ENCODE data around the gene DBI. TPM values are rescaled to one million over a fixed set of nuclear protein-coding genes. Genes with fewer than 3 reads are reported as not detected.
A peak's percentile ranks its signal among the peaks of the same experiment; 100 is the strongest.

DBI gene
- 10 to 100 TPM; 41.8 to 72.3 (median 59.3) TPM for total RNA-seq

DNA sequence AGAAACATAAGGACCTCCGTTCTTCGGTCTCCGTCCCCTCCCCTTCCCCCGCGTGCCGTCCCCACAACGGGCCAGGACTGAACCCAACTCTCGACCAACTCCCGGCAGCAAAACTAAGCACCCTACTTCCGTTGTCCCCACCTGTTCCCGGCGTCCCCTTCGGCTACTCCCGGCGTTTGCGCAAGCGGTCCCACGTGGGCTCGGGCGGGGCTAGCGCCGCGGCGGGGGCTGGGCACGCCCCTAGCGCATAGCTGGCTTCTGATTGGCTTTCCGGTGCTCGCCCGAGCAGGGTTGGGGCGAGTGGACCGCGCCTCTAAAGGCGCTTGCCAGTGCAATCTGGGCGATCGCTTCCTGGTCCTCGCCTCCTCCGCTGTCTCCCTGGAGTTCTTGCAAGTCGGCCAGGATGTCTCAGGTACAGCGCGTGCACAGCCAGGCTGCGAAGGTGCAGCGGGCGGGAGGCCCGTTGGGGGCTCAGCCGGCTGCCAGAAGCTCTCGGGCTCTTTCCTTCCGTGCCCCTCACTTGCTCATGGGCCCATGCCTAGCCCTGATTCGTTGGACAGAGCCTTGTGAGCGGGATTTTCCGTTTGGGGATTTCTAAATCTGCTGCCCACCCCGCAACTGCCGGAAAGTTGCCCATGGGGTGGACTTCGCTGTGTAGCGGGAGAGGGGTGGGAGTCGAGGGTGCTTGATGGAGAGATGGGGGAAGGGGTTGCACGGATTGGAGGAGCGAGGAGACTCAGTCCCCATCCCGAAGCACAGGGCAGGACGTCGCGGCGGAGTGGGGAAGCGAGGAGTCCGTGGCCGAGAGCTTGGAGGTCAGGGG, at the start of gene DBI, which contains the start of gene C2orf76:
DBI (plus strand) TSS at position 329 of the 823 bp plus-strand sequence; CDS start at position 404, 75 bp downstream.
C2orf76 (minus strand) TSS at position 186 of the 823 bp plus-strand sequence. CDS start 26,875 bp downstream, outside the sequence.
- intact Hi-C loops (cut with DNase I), result no loop called here
- Histone ChIP-seq H3K27ac (replicated peaks in 1 of 4) (peak within 1 kb of the TSS; percentile 85 to 89 (median 88)), H3K4me3 (peak within 1 kb of the TSS; percentile 71 to 83 (median 78)), H3K27me3 (no peaks in the 10 kb centered on the region), H3K36me3 (peaks cover 21 to 38% (median 36%) of the 10 kb centered on the region in 4 donors), H3K4me1 (peaks cover 32 to 38% (median 34%) of the 10 kb centered on the region in 4 donors), H3K9me3 (no peaks in the 10 kb centered on the region)
- WGBS, result 2% methylated on average over 26 of the region's 65 CpGs
- peak; percentile 95 to 98 for TF ChIP-seq POLR2AphosphoS5 (IDR thresholded peaks at IDR 0.05)
- TF ChIP-seq POLR2A (IDR thresholded peaks at IDR 0.05; ENCODE audit: low read depth), result peak; percentile 37
- TF ChIP-seq, protein P1, sequence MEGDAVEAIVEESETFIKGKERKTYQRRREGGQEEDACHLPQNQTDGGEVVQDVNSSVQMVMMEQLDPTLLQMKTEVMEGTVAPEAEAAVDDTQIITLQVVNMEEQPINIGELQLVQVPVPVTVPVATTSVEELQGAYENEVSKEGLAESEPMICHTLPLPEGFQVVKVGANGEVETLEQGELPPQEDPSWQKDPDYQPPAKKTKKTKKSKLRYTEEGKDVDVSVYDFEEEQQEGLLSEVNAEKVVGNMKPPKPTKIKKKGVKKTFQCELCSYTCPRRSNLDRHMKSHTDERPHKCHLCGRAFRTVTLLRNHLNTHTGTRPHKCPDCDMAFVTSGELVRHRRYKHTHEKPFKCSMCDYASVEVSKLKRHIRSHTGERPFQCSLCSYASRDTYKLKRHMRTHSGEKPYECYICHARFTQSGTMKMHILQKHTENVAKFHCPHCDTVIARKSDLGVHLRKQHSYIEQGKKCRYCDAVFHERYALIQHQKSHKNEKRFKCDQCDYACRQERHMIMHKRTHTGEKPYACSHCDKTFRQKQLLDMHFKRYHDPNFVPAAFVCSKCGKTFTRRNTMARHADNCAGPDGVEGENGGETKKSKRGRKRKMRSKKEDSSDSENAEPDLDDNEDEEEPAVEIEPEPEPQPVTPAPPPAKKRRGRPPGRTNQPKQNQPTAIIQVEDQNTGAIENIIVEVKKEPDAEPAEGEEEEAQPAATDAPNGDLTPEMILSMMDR (IDR thresholded peaks at IDR 0.05), result peak in 1 of 3 experiments; percentile 34
- TF ChIP-seq EP300 (IDR thresholded peaks at IDR 0.05), result no peak
- peak; percentile 98 for DNase-seq (ENCODE audit: extremely low spot score)

DNA sequence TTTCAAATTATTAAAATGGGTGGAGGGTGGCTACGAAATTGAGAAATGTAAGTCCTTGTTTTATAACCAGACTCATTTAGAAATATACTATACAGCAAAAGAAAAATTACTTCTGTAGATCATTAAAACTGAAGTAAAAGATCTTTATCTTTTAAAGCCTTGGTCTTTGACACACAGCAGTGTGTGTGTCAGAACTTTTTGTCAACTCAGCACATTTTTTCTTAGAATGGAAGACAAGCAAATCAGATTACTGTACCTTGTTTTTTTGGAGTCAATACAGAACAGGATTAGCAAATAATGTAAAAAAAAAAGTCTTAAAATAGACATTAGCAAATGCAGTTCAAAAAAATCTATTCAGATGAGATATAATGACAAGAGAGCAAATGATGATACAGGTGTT, 49.2 kb upstream of the DBI start:
- Histone ChIP-seq H3K27me3 (no peaks in the 10 kb centered on the region), H3K4me1 (peaks cover 0 to 16% (median 0%) of the 10 kb centered on the region in 4 donors), H3K27ac (replicated peaks in 1 of 4) (no peak overlapping the region), H3K9me3 (no peaks in the 10 kb centered on the region), H3K36me3 (no peaks in the 10 kb centered on the region), H3K4me3 (no peak overlapping the region)
- DNase-seq (ENCODE audit: extremely low spot score), result no peak
- TF ChIP-seq, protein P1 (IDR thresholded peaks at IDR 0.05), result no peak
- TF ChIP-seq EP300 (IDR thresholded peaks at IDR 0.05) (no peak), POLR2A (IDR thresholded peaks at IDR 0.05; ENCODE audit: low read depth) (no peak), POLR2AphosphoS5 (IDR thresholded peaks at IDR 0.05) (no peak)
- intact Hi-C loops (cut with DNase I), result no loop called here
- WGBS, result 98% methylated on average over 1 of the region's 1 CpG

DNA sequence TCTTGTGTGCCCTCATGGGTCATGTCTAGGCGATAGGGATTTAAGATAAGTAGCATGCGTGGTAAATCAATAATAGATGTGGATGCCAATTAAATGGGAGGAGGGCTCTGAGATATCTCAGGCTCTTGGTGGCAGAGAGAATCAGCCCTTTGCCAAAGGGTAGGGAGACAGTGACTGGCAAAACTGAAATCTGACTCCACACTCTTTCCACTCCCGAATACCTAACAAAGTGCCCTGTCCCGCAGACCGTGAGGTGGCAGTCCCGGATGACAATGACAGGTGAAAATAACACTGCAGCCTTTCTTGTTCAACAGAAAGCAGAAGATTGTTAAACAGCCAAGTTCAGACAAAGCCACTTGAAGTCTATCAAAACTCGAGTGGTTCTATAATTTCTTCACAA, 47.2 kb upstream of the DBI start:
- no peak overlapping the region for H3K4me3 ChIP-seq
- H3K27ac ChIP-seq (replicated peaks in 1 of 4), result no peak overlapping the region
- intact Hi-C loops (cut with DNase I), result no loop called here
- TF ChIP-seq, protein P1 (IDR thresholded peaks at IDR 0.05), result no peak
- TF ChIP-seq POLR2AphosphoS5 (IDR thresholded peaks at IDR 0.05) (no peak), EP300 (IDR thresholded peaks at IDR 0.05) (no peak), POLR2A (IDR thresholded peaks at IDR 0.05; ENCODE audit: low read depth) (no peak)
- no peaks in the 10 kb centered on the region for H3K36me3 ChIP-seq
- WGBS, result 86% methylated on average over 7 of the region's 7 CpGs
- peaks cover 0 to 16% (median 0%) of the 10 kb centered on the region in 4 donors for H3K4me1 ChIP-seq
- no peaks in the 10 kb centered on the region for H3K9me3 ChIP-seq
- no peak for DNase-seq (ENCODE audit: extremely low spot score)
- no peaks in the 10 kb centered on the region for H3K27me3 ChIP-seq

DNA sequence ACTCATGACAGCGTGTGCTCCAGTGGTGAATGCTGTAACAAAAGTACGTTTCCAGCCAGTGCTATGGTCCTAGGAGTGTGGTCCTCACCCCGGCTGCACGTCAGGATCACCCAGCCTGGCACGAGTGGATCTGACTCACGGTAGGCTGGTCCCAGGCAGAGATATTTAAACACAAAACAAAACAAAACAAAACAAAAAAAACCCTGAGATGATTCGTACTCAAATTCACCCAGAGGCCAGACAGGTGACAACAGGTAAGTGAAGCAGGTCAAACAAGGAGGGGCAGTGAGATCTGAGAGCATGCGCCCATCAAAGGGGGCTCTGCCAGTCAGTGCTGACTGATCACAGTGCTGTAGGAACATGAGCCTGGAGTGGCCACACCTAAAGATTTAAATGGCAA, 43.3 kb upstream of the DBI start:
- intact Hi-C loops (cut with DNase I), result no loop called here
- Histone ChIP-seq H3K36me3 (no peaks in the 10 kb centered on the region), H3K27ac (replicated peaks in 1 of 4) (no peak overlapping the region), H3K4me3 (no peak overlapping the region), H3K27me3 (no peaks in the 10 kb centered on the region), H3K4me1 (no peaks in the 10 kb centered on the region), H3K9me3 (no peaks in the 10 kb centered on the region)
- TF ChIP-seq POLR2A (IDR thresholded peaks at IDR 0.05; ENCODE audit: low read depth) (no peak), EP300 (IDR thresholded peaks at IDR 0.05) (no peak), POLR2AphosphoS5 (IDR thresholded peaks at IDR 0.05) (no peak)
- TF ChIP-seq, protein P1 (IDR thresholded peaks at IDR 0.05), result no peak
- no peak for DNase-seq (ENCODE audit: extremely low spot score)
- 86% methylated on average over 8 of the region's 8 CpGs for WGBS

Data from esophagus muscularis mucosa (tissue), 4 donors.